Stomach smooth muscle (tissue), 2 donors: ENCODE measurements around the gene ANAPC16.
"Not testable (repeated sequence)": the region's sequence is repeated elsewhere in the genome, so short reads cannot be mapped to it uniquely, and the experiment has no call there.

Experiments
- H3K27ac ChIP-seq: one replicate; pipeline ENCODE4 v1.7.0; 2013; ENCODE audit warnings: mild to moderate bottlenecking, low read length, inconsistent platforms
- H3K27me3 ChIP-seq, 2 donors: one replicate each; pipeline ENCODE4 v1.7.0; 2013; ENCODE audit warnings: low read length in 2 of 2; ENCODE audit not compliant: insufficient read depth in 2 of 2, control insufficient read depth in 1 of 2
- H3K36me3 ChIP-seq, 2 donors: one replicate each; pipeline ENCODE4 v1.7.0; 2013; ENCODE audit warnings: low read length in 2 of 2; ENCODE audit not compliant: control insufficient read depth in 2 of 2, insufficient read depth in 2 of 2
- H3K4me1 ChIP-seq: one replicate; pipeline ENCODE4 v1.7.0; 2013; ENCODE audit warnings: low read length; ENCODE audit not compliant: control insufficient read depth, insufficient read depth
- H3K4me3 ChIP-seq, 2 donors: one replicate each; pipeline ENCODE4 v1.7.0; 2013; ENCODE audit warnings: low read length in 2 of 2
- H3K9ac ChIP-seq, 2 donors: one replicate each; pipeline ENCODE4 v1.7.0; 2013; ENCODE audit warnings: low read length in 2 of 2, mild to moderate bottlenecking in 1 of 2
- H3K9me3 ChIP-seq, 2 donors: one replicate each; pipeline ENCODE4 v1.7.0; 2013; ENCODE audit warnings: low read length in 2 of 2; ENCODE audit not compliant: control insufficient read depth in 2 of 2
- donor health status: healthy.
- donor health status: Pancreatic carcinoma.

ANAPC16 gene

GRCh38 chr10:72274730-72275350, 59.0 kb downstream of the ANAPC16 start:
- no peaks in the 10 kb centered on the region for H3K9me3 ChIP-seq
- H3K27ac ChIP-seq: peak overlapping the region; percentile 98
- H3K36me3 ChIP-seq: peaks cover 0 to 9% of the 10 kb centered on the region in 2 donors
- H3K4me1 ChIP-seq: peaks cover 30% of the 10 kb centered on the region
- no peaks in the 10 kb centered on the region for H3K27me3 ChIP-seq
- peak overlapping the region; percentile 90 to 99 for H3K4me3 ChIP-seq
- H3K9ac ChIP-seq: peak overlapping the region; percentile 89 to 95

GRCh38 chr10:72275351-72276012, 59.7 kb downstream of the ANAPC16 start:
- Histone ChIP-seq H3K9me3 (no peaks in the 10 kb centered on the region), H3K4me3 (peak overlapping the region; percentile 90 to 99), H3K27me3 (no peaks in the 10 kb centered on the region), H3K27ac (peak overlapping the region; percentile 98), H3K4me1 (peaks cover 30% of the 10 kb centered on the region), H3K9ac (peak overlapping the region; percentile 89 to 95), H3K36me3 (peaks cover 0 to 9% of the 10 kb centered on the region in 2 donors)

DNA sequence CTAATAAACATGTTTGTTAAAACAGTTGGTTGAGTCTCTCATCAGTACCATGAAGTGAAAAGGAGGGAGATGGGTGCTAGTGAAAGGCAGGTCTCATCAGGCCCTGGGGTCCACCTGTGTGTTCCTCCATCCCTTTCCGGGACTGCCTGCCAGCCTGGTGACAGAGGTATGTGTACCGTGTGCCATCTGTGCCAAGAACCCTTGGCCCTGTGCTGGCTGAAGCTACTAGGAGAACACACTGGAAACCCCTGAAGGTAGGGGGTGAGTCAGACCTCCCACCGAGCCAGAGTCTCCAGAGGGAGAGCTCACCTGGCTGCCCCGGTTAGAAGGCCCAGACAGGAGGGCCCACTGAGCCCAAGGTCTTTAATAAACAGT, 60.2 kb downstream of the ANAPC16 start:
- Histone ChIP-seq H3K9ac (no peak overlapping the region), H3K27me3 (no peaks in the 10 kb centered on the region), H3K4me3 (peak overlapping the region; percentile 90 to 99), H3K9me3 (no peaks in the 10 kb centered on the region), H3K27ac (peak overlapping the region; percentile 98), H3K36me3 (peaks cover 0 to 9% of the 10 kb centered on the region in 2 donors), H3K4me1 (peaks cover 30% of the 10 kb centered on the region)

DNA sequence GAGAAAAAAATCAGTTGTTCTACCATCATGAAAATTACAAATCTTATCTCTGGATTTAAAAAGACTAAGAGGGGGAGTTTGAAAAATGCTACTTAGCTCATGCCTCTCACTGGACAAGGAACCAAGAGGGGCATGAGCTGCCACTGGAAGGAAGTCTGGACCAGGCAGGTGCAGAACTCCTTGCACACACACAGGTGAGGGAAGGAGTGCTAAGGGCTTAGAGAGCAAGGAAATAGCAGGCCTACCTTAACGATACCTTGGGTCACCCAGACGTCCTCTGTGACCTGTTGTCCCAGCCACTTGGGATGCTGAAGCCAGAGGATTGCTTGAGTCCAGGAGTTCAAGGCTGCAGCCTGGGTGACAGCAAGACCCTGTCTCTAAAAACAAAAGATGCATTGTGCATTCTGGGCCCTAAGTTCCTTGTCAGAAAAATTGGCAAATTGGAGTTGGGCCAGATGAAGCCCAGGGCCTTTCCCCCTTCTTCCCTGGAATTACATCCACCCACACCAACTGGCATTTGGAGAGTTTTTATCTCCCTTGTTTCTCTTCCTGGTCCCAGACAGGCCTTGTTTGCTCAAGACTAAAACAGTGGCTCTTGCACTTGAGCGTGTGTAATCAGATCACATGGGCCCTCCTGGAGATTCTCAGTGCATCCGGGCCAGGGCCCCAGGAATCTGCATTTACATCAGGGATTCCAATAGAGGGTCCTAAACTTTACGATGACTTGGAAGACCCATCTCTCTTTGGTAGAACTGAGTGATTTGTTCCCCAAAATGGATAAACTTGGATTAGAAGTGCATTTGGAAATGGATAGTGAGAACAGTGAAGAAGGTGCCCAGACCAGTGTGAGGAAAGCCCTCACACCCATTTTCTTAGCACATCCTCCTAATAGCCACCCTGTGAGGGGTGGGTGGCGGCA, 60.9 kb downstream of the ANAPC16 start:
- Histone ChIP-seq H3K4me1 (peaks cover 30% of the 10 kb centered on the region), H3K27ac (peak overlapping the region; percentile 41), H3K9ac (no peak overlapping the region), H3K4me3 (peak overlapping the region in 1 of 2 donors; percentile 99), H3K27me3 (no peaks in the 10 kb centered on the region), H3K9me3 (no peaks in the 10 kb centered on the region), H3K36me3 (peaks cover 0 to 9% of the 10 kb centered on the region in 2 donors)

GRCh38 chr10:72277340-72277995, 61.7 kb downstream of the ANAPC16 start:
- H3K4me3 ChIP-seq: no peak overlapping the region
- no peaks in the 10 kb centered on the region for H3K27me3 ChIP-seq
- H3K4me1 ChIP-seq: peaks cover 27% of the 10 kb centered on the region
- peaks cover 0 to 9% of the 10 kb centered on the region in 2 donors for H3K36me3 ChIP-seq
- H3K9ac ChIP-seq: no peak overlapping the region
- peak overlapping the region; percentile 41 for H3K27ac ChIP-seq
- no peaks in the 10 kb centered on the region for H3K9me3 ChIP-seq

GRCh38 chr10:72277996-72278667, 62.3 kb downstream of the ANAPC16 start:
- H3K9ac ChIP-seq: no peak overlapping the region
- H3K27ac ChIP-seq: no peak overlapping the region
- no peaks in the 10 kb centered on the region for H3K9me3 ChIP-seq
- peaks cover 0 to 9% of the 10 kb centered on the region in 2 donors for H3K36me3 ChIP-seq
- H3K4me3 ChIP-seq: no peak overlapping the region
- no peaks in the 10 kb centered on the region for H3K27me3 ChIP-seq
- peaks cover 21% of the 10 kb centered on the region for H3K4me1 ChIP-seq

DNA sequence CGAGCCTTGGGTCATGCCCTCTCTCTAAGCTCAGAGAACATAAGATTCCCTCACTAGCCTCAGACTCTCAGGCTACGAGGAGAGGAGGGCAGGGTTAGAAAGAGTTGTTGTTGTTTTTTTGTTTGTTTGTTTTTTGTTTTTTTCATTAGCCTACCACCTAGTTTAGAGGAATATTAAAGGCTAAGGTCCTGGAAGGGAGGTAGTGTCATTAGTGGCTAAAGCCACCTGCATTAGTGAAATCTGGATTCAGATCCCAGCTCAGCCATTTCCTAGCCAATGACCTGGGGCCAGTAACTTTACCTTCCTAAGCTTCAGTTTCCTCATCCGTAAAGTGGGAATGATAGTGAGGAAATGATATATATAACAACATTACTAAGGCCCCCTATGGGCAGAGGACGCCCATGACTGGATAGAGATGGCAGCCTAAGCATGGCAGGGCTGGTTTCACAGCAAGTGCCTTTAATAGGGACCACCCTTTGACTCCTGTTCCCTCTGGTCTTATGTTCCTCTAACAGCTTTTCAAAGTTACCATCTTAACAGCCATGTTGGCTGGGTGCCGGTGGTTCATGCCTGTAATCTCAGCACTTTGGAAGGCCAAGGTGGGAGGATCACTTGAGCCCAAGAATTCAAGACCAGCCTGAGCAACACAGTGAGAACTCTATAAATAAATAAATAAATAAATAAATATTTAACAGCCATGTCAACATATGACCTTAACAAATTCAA, 63.0 kb downstream of the ANAPC16 start:
- H3K36me3 ChIP-seq: peaks cover 0 to 9% of the 10 kb centered on the region in 2 donors
- H3K4me3 ChIP-seq: no peak overlapping the region
- peaks cover 21% of the 10 kb centered on the region for H3K4me1 ChIP-seq
- no peaks in the 10 kb centered on the region for H3K9me3 ChIP-seq
- H3K9ac ChIP-seq: no peak overlapping the region
- H3K27me3 ChIP-seq: no peaks in the 10 kb centered on the region
- H3K27ac ChIP-seq: no peak overlapping the region

GRCh38 chr10:72279587-72279986, 63.8 kb downstream of the ANAPC16 start:
- H3K9ac ChIP-seq: not testable (repeated sequence)

GRCh38 chr10:72283131-72283530, 67.3 kb downstream of the ANAPC16 start:
- Histone ChIP-seq H3K27ac (no peak overlapping the region), H3K9ac (no peak overlapping the region), H3K27me3 (no peaks in the 10 kb centered on the region), H3K4me1 (peaks cover 5% of the 10 kb centered on the region), H3K36me3 (no peaks in the 10 kb centered on the region), H3K4me3 (no peak overlapping the region), H3K9me3 (no peaks in the 10 kb centered on the region)

More at GRCh38 chr10:72279587-72279986, 63.8 kb downstream of the ANAPC16 start:
- H3K27ac ChIP-seq, H3K36me3 ChIP-seq, H3K27me3 ChIP-seq, H3K4me3 ChIP-seq, H3K9me3 ChIP-seq: not testable (repeated sequence)
- H3K4me1 ChIP-seq: peaks cover 20% of the 10 kb centered on the region
